Measurements from ENCODE around the gene ERC2.

Gene ERC2

GRCh38 chr3:55675478-55675877 is 792.8 kb downstream of the ERC2 start:
- DNase-seq (ENCODE audit: low read depth): no peak

GRCh38 chr3:55673764-55674163 is 794.5 kb downstream of the ERC2 start:
- DNase-seq (ENCODE audit: low read depth): no peak

GRCh38 chr3:55669133-55669532 is 799.1 kb downstream of the ERC2 start:
- no peak for DNase-seq (ENCODE audit: low read depth)

- no peak for DNase-seq (ENCODE audit: low read depth)
These were observed 799.9 kb downstream of the ERC2 start for GRCh38 chr3:55668359-55668758.

- no peak for DNase-seq (ENCODE audit: low read depth)
These were observed 803.9 kb downstream of the ERC2 start for GRCh38 chr3:55664387-55664786.

GRCh38 chr3:55662683-55663082 is 805.6 kb downstream of the ERC2 start:
- no peak for DNase-seq (ENCODE audit: low read depth)

- DNase-seq (ENCODE audit: low read depth): no peak
These were observed 806.7 kb downstream of the ERC2 start for GRCh38 chr3:55661571-55661970.

- DNase-seq (ENCODE audit: low read depth): no peak
These were observed 807.1 kb downstream of the ERC2 start for GRCh38 chr3:55661141-55661540.

GRCh38 chr3:55660642-55661041 is 807.6 kb downstream of the ERC2 start:
- no peak for DNase-seq (ENCODE audit: low read depth)

- no peak for DNase-seq (ENCODE audit: low read depth)
These were observed 808.6 kb downstream of the ERC2 start for GRCh38 chr3:55659701-55660100.

GRCh38 chr3:55658690-55659562 is 809.3 kb downstream of the ERC2 start:
- no peak for DNase-seq (ENCODE audit: low read depth)

- DNase-seq (ENCODE audit: low read depth): no peak
These were observed 810.0 kb downstream of the ERC2 start for GRCh38 chr3:55658270-55658669.

GRCh38 chr3:55655544-55655943 is 812.7 kb downstream of the ERC2 start:
- DNase-seq (ENCODE audit: low read depth): no peak

GRCh38 chr3:55654123-55654760 is 814.0 kb downstream of the ERC2 start:
- DNase-seq (ENCODE audit: low read depth): no peak

GRCh38 chr3:55651011-55651410 is 817.3 kb downstream of the ERC2 start:
- DNase-seq (ENCODE audit: low read depth): no peak

GRCh38 chr3:55650011-55650410 is 818.3 kb downstream of the ERC2 start:
- DNase-seq (ENCODE audit: low read depth): no peak

GRCh38 chr3:55649554-55649953 is 818.7 kb downstream of the ERC2 start:
- no peak for DNase-seq (ENCODE audit: low read depth)

GRCh38 chr3:55648591-55649318 is 819.5 kb downstream of the ERC2 start:
- no peak for DNase-seq (ENCODE audit: low read depth)

GRCh38 chr3:55647670-55648069 is 820.6 kb downstream of the ERC2 start:
- no peak for DNase-seq (ENCODE audit: low read depth)

GRCh38 chr3:55647063-55647462 is 821.2 kb downstream of the ERC2 start:
- no peak for DNase-seq (ENCODE audit: low read depth)

- no peak for DNase-seq (ENCODE audit: low read depth)
These were observed 822.1 kb downstream of the ERC2 start for GRCh38 chr3:55646121-55646520.

- no peak for DNase-seq (ENCODE audit: low read depth)
These were observed 822.8 kb downstream of the ERC2 start for GRCh38 chr3:55645422-55645821.

GRCh38 chr3:55643283-55643682 is 825.0 kb downstream of the ERC2 start:
- no peak for DNase-seq (ENCODE audit: low read depth)

Measured in activated T-cell treated with anti-CD3 and anti-CD28 coated beads for 24 hours (primary cell).